Stomach (tissue), 4 donors: Measurements from ENCODE around the gene BTBD9.

Source experiments
- POLR2A ChIP-seq, 4 donors: fragments of 450-650 bp; IDR thresholded peaks; one replicate each; pipeline ENCODE4 v1.6.1; 2016; ENCODE audit warnings: antibody characterized with exemption in 4 of 4, control low read depth in 2 of 4, mild to moderate bottlenecking in 1 of 4, moderate library complexity in 1 of 4
- TF ChIP-seq, protein P1 (sequence below), 7 experiments: fragments of 450-650 bp in 4 of 7; fragments of 200-600 bp in 3 of 7; sonication (generic) in 3 of 7; IDR thresholded peaks; one replicate each; pipeline ENCODE4 v1.5.1; 2016 to 2019; ENCODE audit warnings: antibody characterized with exemption in 7 of 7, control low read depth in 2 of 7, mild to moderate bottlenecking in 1 of 7

DNA sequence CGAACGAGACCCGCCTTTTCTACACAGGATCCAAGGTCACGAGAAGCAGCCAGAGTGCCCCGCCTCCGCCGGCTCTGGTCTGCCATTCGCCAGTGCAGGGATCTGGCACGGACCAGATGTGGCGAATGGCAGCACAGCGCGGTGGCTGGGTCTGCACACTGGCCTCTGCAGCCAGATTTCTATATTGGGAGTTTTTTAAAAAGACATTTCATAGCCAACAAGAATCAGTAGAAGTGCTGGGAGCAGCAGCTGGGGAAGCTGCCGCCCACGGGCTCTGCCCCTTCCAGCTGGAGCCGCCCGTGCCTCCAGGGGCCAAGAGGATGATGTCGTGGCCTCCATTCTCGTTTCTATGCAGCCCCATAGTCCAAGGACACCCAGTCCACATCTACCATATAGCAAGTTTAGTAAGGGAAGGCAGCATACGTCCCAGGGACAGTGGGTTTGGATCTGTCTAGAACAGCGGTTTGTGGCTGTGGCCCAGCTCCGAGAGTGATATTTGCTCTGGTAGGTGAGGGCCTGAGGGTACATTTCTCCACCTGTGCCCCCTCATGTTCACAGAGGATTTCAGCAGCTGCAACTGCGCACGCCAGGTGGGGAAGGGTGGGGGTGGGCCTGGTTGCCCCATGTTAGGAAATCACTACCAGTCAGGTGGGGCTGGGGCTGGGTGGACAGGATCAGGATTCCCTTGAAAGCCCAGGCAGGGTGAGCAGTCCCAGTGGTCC lies 486.5 kb downstream of the BTBD9 start:
- TF ChIP-seq, protein P1, sequence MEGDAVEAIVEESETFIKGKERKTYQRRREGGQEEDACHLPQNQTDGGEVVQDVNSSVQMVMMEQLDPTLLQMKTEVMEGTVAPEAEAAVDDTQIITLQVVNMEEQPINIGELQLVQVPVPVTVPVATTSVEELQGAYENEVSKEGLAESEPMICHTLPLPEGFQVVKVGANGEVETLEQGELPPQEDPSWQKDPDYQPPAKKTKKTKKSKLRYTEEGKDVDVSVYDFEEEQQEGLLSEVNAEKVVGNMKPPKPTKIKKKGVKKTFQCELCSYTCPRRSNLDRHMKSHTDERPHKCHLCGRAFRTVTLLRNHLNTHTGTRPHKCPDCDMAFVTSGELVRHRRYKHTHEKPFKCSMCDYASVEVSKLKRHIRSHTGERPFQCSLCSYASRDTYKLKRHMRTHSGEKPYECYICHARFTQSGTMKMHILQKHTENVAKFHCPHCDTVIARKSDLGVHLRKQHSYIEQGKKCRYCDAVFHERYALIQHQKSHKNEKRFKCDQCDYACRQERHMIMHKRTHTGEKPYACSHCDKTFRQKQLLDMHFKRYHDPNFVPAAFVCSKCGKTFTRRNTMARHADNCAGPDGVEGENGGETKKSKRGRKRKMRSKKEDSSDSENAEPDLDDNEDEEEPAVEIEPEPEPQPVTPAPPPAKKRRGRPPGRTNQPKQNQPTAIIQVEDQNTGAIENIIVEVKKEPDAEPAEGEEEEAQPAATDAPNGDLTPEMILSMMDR (IDR thresholded peaks at IDR 0.05), result no peak
- no peak for TF ChIP-seq POLR2A (IDR thresholded peaks at IDR 0.05)
